SK-N-MC (cell line): Measurements from ENCODE around the gene TK2.
"Not testable (repeated sequence)": the region's sequence is repeated elsewhere in the genome, so short reads cannot be mapped to it uniquely, and the experiment has no call there.

ENCODE experiments used
- DNase-seq: peaks from one replicate; pipeline ENCODE4 v3.0.0-alpha.2; 2011; ENCODE audit warnings: low read depth, low spot score
- H3K27ac ChIP-seq: fragments of 200-600 bp; sonication (generic); 2 replicates; pipeline ENCODE4 v1.5.1; 2016; ENCODE audit warnings: mixed run types
- H3K36me3 ChIP-seq: fragments of 200-600 bp; sonication (generic); 2 replicates; pipeline ENCODE4 v1.6.1; 2017; ENCODE audit warnings: antibody characterized with exemption, low read length, mixed read lengths; ENCODE audit not compliant: insufficient read depth
- H3K4me3 ChIP-seq: fragments of 200-600 bp; sonication (generic); 2 replicates; pipeline ENCODE4 v1.5.1; 2016
- H3K9ac ChIP-seq: fragments of 200-600 bp; sonication (generic); 2 replicates; pipeline ENCODE4 v1.8.0; 2017; ENCODE audit warnings: mixed run types, mixed read lengths; ENCODE audit not compliant: insufficient read length
- H3K9me3 ChIP-seq: fragments of 200-600 bp; sonication (generic); 2 replicates; pipeline ENCODE4 v1.6.1; 2017; ENCODE audit warnings: low read depth, mild to moderate bottlenecking, antibody characterized with exemption, low read length, moderate library complexity, mixed read lengths
- EZH2 ChIP-seq: fragments of 200-600 bp; sonication (generic); IDR thresholded peaks from one replicate; pipeline ENCODE4 v1.6.1; 2017; ENCODE audit warnings: antibody characterized with exemption
- FOXP2 ChIP-seq: optimal IDR thresholded peaks from 2 replicates; pipeline ENCODE3; 2011; ENCODE audit warnings: mild to moderate bottlenecking, moderate library complexity; ENCODE audit not compliant: insufficient read depth; ENCODE audit errors: extremely low read length, control extremely low read depth
- POLR2AphosphoS5 ChIP-seq: IDR thresholded peaks from 2 replicates; pipeline ENCODE4 v1.6.1; 2012; ENCODE audit warnings: mild to moderate bottlenecking, low read depth, low read length, borderline replicate concordance

Gene TK2

DNA sequence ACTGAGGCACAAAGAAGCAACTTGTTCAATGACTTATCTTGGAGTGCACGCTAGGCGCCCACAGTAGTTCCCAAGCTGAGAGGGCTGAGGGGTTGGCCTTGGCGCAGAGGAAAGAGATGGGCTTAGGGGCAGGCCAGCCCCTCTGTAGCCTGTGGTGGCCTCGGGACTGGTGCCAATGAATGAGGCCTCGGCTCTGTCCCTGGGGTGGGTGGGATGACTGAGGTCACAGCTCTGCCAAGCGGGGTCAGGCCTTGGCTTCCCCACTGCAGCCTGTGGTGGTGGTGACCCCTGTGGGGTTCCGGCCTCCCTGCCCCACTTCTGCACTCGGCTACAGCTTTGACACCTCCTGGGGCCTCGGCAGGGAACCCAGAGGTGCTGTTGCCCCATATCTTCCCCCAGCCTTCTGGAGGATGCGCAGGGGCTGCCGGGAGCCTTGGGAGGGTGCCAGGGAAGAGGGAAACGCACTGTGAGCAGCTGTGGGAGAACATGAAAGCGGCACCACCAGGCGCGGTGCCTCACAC lies 76.8 kb downstream of the TK2 start:
- no peak for DNase-seq
- no peak for TF ChIP-seq EZH2
- no peaks in the 10 kb centered on the region for H3K36me3 ChIP-seq
- H3K4me3 ChIP-seq, result no peak overlapping the region
- no peaks in the 10 kb centered on the region for H3K9me3 ChIP-seq
- H3K9ac ChIP-seq, result no peak overlapping the region
- H3K27ac ChIP-seq, result no peak overlapping the region

DNA sequence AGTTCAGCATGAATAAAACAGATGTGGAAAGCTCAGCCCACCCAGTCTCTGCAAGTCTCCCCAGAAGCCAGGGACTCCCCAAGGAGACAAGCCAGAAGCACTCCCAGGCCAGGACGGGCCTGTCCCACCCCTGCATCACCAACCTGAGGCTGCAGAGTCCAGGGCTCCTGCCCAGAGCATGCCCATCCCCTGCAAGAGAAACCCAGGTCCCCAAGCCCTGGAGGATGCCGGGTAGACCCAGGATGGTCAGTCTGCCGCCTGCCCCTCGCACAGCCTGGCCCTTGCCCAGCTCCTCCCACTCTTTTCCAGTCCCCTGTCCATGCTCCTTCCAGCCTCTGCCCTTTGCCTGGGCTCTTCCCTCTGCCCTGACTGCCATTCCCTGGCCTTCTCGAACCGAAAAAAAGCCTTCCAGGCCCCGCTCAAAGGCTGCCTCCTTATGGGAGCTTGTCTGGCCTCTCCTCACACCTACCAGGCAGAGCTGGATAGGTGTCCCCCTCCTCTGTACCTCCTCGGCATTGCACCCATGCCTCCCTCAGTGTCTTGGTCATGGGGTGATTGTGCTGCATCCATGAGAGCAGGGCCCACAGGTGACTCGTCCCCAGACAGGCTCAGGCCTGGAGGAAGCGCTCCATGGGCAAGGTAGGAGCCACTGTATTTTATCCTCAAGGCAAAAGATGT lies 78.1 kb downstream of the TK2 start:
- H3K9ac ChIP-seq, result no peak overlapping the region
- DNase-seq, result no peak
- TF ChIP-seq EZH2 (no peak), POLR2AphosphoS5 (no peak), FOXP2 (no peak)

DNA sequence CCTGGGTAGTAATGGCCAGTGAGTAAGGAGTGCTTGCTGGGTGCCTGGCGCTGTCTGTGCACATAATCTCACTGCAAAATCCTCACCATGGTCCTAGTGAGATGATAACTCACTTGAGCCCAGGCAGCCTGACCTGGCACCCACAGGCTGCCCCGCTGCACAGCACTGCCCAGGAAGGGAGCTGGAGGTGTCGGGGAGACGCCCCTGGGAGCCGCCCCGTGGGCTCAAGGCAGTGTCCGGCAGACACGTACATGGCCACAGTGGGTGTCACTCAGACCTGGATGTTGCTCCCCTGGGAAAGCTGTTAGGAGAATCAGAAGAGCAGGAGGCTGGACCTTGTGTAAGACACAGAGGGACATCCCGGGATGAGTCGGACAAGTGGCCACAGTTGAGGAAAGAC lies 78.7 kb downstream of the TK2 start:
- H3K36me3 ChIP-seq, result no peaks in the 10 kb centered on the region
- TF ChIP-seq FOXP2 (no peak), POLR2AphosphoS5 (no peak), EZH2 (no peak)
- H3K27ac ChIP-seq, result no peak overlapping the region
- H3K4me3 ChIP-seq, result no peak overlapping the region
- no peaks in the 10 kb centered on the region for H3K9me3 ChIP-seq
- DNase-seq, result no peak
- no peak overlapping the region for H3K9ac ChIP-seq

More for the DNA sequence above, 78.1 kb downstream of the TK2 start:
- H3K9me3 ChIP-seq, result no peaks in the 10 kb centered on the region
- no peak overlapping the region for H3K4me3 ChIP-seq
- H3K36me3 ChIP-seq, result no peaks in the 10 kb centered on the region
- H3K27ac ChIP-seq, result no peak overlapping the region

DNA sequence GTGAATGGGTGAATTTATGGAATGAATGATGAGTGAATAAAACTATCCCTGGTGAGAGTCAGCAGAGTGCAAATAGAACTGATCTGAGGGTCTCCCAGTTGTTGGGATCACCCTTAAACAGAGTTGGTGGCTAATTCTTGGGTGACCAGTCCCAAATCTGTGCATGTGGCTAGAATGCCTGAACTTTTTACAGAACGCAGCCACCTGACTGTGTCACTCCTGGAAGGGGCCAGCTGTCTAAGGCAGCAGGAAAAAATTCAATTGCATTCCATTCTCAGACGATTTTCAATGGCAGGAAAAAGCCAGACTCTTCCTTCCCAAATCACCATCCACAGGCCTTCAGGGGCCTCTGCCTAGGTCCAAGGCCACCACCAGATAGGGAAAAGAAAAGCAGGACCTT lies 79.4 kb downstream of the TK2 start:
- no peak overlapping the region for H3K9ac ChIP-seq
- no peak overlapping the region for H3K4me3 ChIP-seq
- H3K9me3 ChIP-seq, result no peaks in the 10 kb centered on the region
- no peaks in the 10 kb centered on the region for H3K36me3 ChIP-seq
- TF ChIP-seq POLR2AphosphoS5, result no peak
- TF ChIP-seq EZH2, result no peak
- no peak for TF ChIP-seq FOXP2
- DNase-seq, result no peak
- H3K27ac ChIP-seq, result no peak overlapping the region

GRCh38 chr16:66469947-66470546 lies 79.9 kb downstream of the TK2 start:
- no peak overlapping the region for H3K27ac ChIP-seq
- TF ChIP-seq POLR2AphosphoS5 (no peak), EZH2 (no peak), FOXP2 (no peak)
- H3K9me3 ChIP-seq, result no peaks in the 10 kb centered on the region
- H3K9ac ChIP-seq, result no peak overlapping the region
- no peak overlapping the region for H3K4me3 ChIP-seq
- H3K36me3 ChIP-seq, result no peaks in the 10 kb centered on the region
- DNase-seq, result no peak

GRCh38 chr16:66469291-66469946 lies 80.5 kb downstream of the TK2 start:
- Histone ChIP-seq H3K4me3 (no peak overlapping the region), H3K36me3 (no peaks in the 10 kb centered on the region), H3K9me3 (no peaks in the 10 kb centered on the region), H3K9ac (no peak overlapping the region), H3K27ac (no peak overlapping the region)
- TF ChIP-seq FOXP2 (no peak), POLR2AphosphoS5 (no peak), EZH2 (no peak)
- DNase-seq, result no peak

DNA sequence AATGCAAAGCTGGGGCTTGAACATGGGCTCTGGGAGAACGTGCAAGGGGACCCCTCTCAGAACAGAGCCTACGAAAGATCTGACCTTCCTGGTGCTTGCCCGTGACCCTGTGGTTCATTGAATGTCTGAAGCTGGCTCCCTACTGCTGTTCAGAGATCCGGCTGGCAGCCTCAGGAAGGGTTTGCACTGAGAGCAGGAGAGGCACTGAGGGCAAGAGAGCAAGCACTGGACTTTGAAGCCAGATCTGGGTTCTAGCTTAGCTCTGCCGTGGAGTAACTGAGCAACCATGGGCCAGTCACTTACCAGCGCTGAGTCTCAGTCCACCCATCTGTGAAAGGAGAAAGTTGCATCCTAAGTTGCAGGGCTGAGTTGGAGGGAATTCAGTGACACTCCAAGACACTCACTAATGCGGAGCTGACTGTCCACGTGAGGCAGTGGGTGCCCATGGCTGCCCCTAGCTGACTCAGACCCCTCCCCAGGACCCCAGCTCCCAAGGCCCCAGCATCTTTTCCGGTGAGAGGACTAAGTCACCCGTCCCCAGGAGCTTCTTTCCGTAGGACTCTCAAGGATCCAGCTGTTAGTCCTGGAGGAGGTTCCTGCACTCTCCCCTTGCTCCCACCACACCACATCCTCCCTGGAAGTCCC lies 81.5 kb downstream of the TK2 start:
- H3K9ac ChIP-seq, result no peak overlapping the region
- no peak overlapping the region for H3K4me3 ChIP-seq
- no peaks in the 10 kb centered on the region for H3K9me3 ChIP-seq
- no peak for DNase-seq
- TF ChIP-seq POLR2AphosphoS5 (no peak), FOXP2 (no peak), EZH2 (no peak)
- no peaks in the 10 kb centered on the region for H3K36me3 ChIP-seq
- no peak overlapping the region for H3K27ac ChIP-seq

DNA sequence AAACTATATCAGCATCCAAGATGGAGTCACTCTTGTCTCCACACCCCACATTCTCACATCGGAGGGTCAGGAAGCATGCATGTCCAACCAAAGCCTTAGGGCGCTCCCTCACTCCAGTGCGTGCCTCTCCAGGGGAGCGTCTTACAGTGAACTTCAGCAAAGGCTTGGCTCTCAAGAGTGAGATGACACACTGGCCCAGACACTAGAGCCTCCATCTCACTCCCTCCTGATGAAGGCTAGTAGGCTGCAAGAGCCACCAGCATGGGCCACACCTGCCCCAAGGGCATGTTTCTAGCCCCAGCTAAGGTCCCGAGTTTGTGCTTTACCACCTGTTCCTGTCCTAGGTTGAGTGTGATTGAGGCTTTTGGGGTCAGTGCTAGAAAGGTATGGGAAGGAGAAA lies 82.3 kb downstream of the TK2 start:
- no peak for DNase-seq
- H3K27ac ChIP-seq, result no peak overlapping the region
- H3K4me3 ChIP-seq, result no peak overlapping the region
- H3K9me3 ChIP-seq, result no peaks in the 10 kb centered on the region
- H3K9ac ChIP-seq, result no peak overlapping the region
- TF ChIP-seq POLR2AphosphoS5 (no peak), FOXP2 (no peak), EZH2 (no peak)
- no peaks in the 10 kb centered on the region for H3K36me3 ChIP-seq

DNA sequence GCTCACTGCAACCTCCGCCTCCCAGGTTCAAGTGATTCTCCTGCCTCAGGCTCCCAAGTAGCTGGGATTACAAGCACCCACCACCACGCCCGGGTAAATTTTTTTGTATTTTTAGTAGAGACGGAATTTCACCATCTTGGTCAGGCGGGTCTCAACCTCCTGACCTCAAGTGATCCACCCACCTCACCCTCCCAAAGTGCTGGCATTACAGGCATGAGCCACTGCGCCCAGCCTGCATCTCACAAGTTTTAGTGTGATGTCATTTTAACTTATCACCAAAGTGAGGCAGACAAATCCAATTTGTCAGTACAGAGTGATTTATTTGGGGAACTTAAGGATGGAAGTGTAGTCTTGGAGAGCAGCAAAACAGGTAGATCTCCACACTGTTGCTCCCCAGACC lies 83.3 kb downstream of the TK2 start:
- not testable (repeated sequence) for H3K4me3 ChIP-seq, H3K36me3 ChIP-seq, H3K27ac ChIP-seq, H3K9ac ChIP-seq, DNase-seq, H3K9me3 ChIP-seq

DNA sequence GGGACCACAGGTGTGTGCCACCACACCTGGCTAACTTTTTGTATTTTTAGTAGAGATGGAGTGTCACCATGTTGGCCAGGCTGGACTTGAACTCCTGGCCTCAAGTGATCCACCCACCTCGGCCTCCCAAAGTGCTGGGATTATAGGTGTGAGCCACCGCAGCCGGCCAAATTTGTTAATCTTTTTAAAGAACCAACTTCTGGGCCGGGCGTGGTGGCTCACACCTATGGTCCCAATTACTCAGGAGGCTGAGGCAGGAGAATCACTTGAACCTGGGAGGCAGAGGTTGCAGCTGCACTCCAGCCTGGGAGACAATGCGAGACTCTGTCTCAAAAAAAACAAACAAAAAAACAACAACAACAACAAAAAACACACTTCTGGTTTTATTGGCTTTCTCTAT lies 84.0 kb downstream of the TK2 start:
- H3K36me3 ChIP-seq, H3K9me3 ChIP-seq, H3K27ac ChIP-seq, H3K9ac ChIP-seq, DNase-seq, H3K4me3 ChIP-seq: not testable (repeated sequence)
